Activated CD8-positive, alpha-beta memory T cell treated with anti-CD3 and anti-CD28 coated beads for 36 hours (primary cell): Measurements from ENCODE around the gene PPFIA1. TPM values are rescaled to one million over a fixed set of nuclear protein-coding genes. Genes with fewer than 3 reads are reported as not detected.
"Not testable (repeated sequence)": the region's sequence is repeated elsewhere in the genome, so short reads cannot be mapped to it uniquely, and the experiment has no call there.

Source experiments
- CTCF ChIA-PET: fragments of 350-600 bp; sonication (Branson Sonifier 250); formaldehyde crosslinking; loops from one replicate; lab custom pipeline; 2021; ENCODE audit warnings: antibody characterized with exemption; lab: Charles Lee
- POLR2A ChIA-PET: fragments of 350-600 bp; sonication (Branson Sonifier 250); formaldehyde crosslinking; loops from one replicate; lab custom pipeline; 2021; ENCODE audit warnings: antibody characterized with exemption; lab: Charles Lee
- total RNA-seq, 2 experiments: library from RNA; stranded (reverse); gene quantifications; one replicate each; pipeline ENCODE4 v1.2.3, GENCODE V29; 2021

PPFIA1 gene
- total RNA-seq, 2 experiments from 2014 or later: 41.8 to 44.7 TPM

- ChIA-PET POLR2A (no interaction called here), CTCF (no interaction called here)
These were observed 44.2 kb downstream of the PPFIA1 start for GRCh38 chr11:70314730-70315129.

- ChIA-PET CTCF (interaction anchor here (0.7 kb wide), 1 partner anchor 1013 kb away, joined by 4 read pairs; no protein-coding TSS in a partner anchor), POLR2A (no interaction called here)
These were observed 45.2 kb downstream of the PPFIA1 start for GRCh38 chr11:70315716-70316115.

- CTCF ChIA-PET: no interaction called here
- POLR2A ChIA-PET: no interaction called here
These were observed 47.3 kb downstream of the PPFIA1 start for GRCh38 chr11:70317581-70318305.

GRCh38 chr11:70319396-70320076 is 49.0 kb downstream of the PPFIA1 start:
- ChIA-PET POLR2A (no interaction called here), CTCF (no interaction called here)

GRCh38 chr11:70322666-70323065 is 52.2 kb downstream of the PPFIA1 start:
- CTCF ChIA-PET: no interaction called here
- POLR2A ChIA-PET: no interaction called here

GRCh38 chr11:70323806-70324205 is 53.3 kb downstream of the PPFIA1 start:
- ChIA-PET POLR2A (no interaction called here), CTCF (no interaction called here)

- ChIA-PET POLR2A (no interaction called here), CTCF (no interaction called here)
These were observed 54.1 kb downstream of the PPFIA1 start for GRCh38 chr11:70324376-70325115.

- CTCF ChIA-PET: no interaction called here
- POLR2A ChIA-PET: no interaction called here
These were observed 55.3 kb downstream of the PPFIA1 start for GRCh38 chr11:70325824-70326223.

- POLR2A ChIA-PET: no interaction called here
- CTCF ChIA-PET: no interaction called here
These were observed 55.9 kb downstream of the PPFIA1 start for GRCh38 chr11:70326365-70326811.

GRCh38 chr11:70326833-70327232 is 56.3 kb downstream of the PPFIA1 start:
- ChIA-PET CTCF (no interaction called here), POLR2A (no interaction called here)

- POLR2A ChIA-PET: no interaction called here
- CTCF ChIA-PET: no interaction called here
These were observed 57.2 kb downstream of the PPFIA1 start for GRCh38 chr11:70327717-70328116.

- ChIA-PET CTCF (no interaction called here), POLR2A (no interaction called here)
These were observed 58.1 kb downstream of the PPFIA1 start for GRCh38 chr11:70328556-70328955.

- CTCF ChIA-PET, POLR2A ChIA-PET: not testable (repeated sequence)
These were observed 60.9 kb downstream of the PPFIA1 start for GRCh38 chr11:70331320-70331843.

- CTCF ChIA-PET: interaction anchor here (0.6 kb wide), 1 partner anchor 110 kb away, joined by 3 read pairs; no protein-coding TSS in a partner anchor
- POLR2A ChIA-PET: no interaction called here
These were observed 61.4 kb downstream of the PPFIA1 start for GRCh38 chr11:70331901-70332300.

GRCh38 chr11:70332567-70332966 is 62.1 kb downstream of the PPFIA1 start:
- ChIA-PET POLR2A (no interaction called here), CTCF (interaction anchor here (0.6 kb wide), 1 partner anchor 111 kb away, joined by 3 read pairs; no protein-coding TSS in a partner anchor)

GRCh38 chr11:70333261-70333660 is 62.8 kb downstream of the PPFIA1 start:
- CTCF ChIA-PET: no interaction called here
- POLR2A ChIA-PET: no interaction called here

GRCh38 chr11:70334351-70334995 is 64.0 kb downstream of the PPFIA1 start:
- ChIA-PET CTCF (no interaction called here), POLR2A (no interaction called here)

- POLR2A ChIA-PET: no interaction called here
These were observed 65.0 kb downstream of the PPFIA1 start for GRCh38 chr11:70335511-70335910.

GRCh38 chr11:70338594-70338993 is 68.1 kb downstream of the PPFIA1 start:
- CTCF ChIA-PET: no interaction called here
- POLR2A ChIA-PET: no interaction called here

More at GRCh38 chr11:70335511-70335910, 65.0 kb downstream of the PPFIA1 start:
- CTCF ChIA-PET: no interaction called here
